Fibroblast of upper back skin (primary cell): ENCODE data around the gene SYT12.
"Not testable (repeated sequence)": the region's sequence is repeated elsewhere in the genome, so short reads cannot be mapped to it uniquely, and the experiment has no call there.

Source experiments
- DNase-seq: peaks from one replicate; pipeline ENCODE4 v3.0.0-alpha.2; 2013

The SYT12 gene

GRCh38 chr11:66999555-66999954, 23.4 kb upstream of the SYT12 start:
- DNase-seq, result no peak

- no peak for DNase-seq
Measured at GRCh38 chr11:67001332-67001731, 21.6 kb upstream of the SYT12 start.

- no peak for DNase-seq
Measured at GRCh38 chr11:67002297-67002913, 20.5 kb upstream of the SYT12 start.

- no peak for DNase-seq
Measured at GRCh38 chr11:67002921-67003411, 20.0 kb upstream of the SYT12 start.

- not testable (repeated sequence) for DNase-seq
Measured at GRCh38 chr11:67005200-67005599, 17.7 kb upstream of the SYT12 start.

- peak; percentile 14 for DNase-seq
Measured at GRCh38 chr11:67006029-67006884, 16.7 kb upstream of the SYT12 start.

GRCh38 chr11:67007126-67007525, 15.8 kb upstream of the SYT12 start:
- no peak for DNase-seq

GRCh38 chr11:67010296-67010905, 12.5 kb upstream of the SYT12 start:
- no peak for DNase-seq

- no peak for DNase-seq
Measured at GRCh38 chr11:67013511-67014045, 9.4 kb upstream of the SYT12 start.

GRCh38 chr11:67014343-67014742, 8.6 kb upstream of the SYT12 start:
- DNase-seq, result no peak

- DNase-seq, result no peak
Measured at GRCh38 chr11:67015048-67015447, 7.9 kb upstream of the SYT12 start.

GRCh38 chr11:67016550-67016949, 6.4 kb upstream of the SYT12 start:
- no peak for DNase-seq

- no peak for DNase-seq
Measured at GRCh38 chr11:67020949-67021348, 2.0 kb upstream of the SYT12 start.

- DNase-seq, result peak; percentile 40
Measured at GRCh38 chr11:67022341-67022933, 497 bp upstream of the SYT12 start.

GRCh38 chr11:67023957-67024353, 1.0 kb downstream of the SYT12 start:
- no peak for DNase-seq

GRCh38 chr11:67024410-67024809, 1.5 kb downstream of the SYT12 start:
- DNase-seq, result peak; percentile 23

- no peak for DNase-seq
Measured at GRCh38 chr11:67024966-67025365, 2.0 kb downstream of the SYT12 start.

- no peak for DNase-seq
Measured at GRCh38 chr11:67025750-67026149, 2.8 kb downstream of the SYT12 start.

GRCh38 chr11:67026941-67027340, 4.0 kb downstream of the SYT12 start:
- DNase-seq, result no peak

GRCh38 chr11:67027483-67027930, 4.6 kb downstream of the SYT12 start:
- no peak for DNase-seq

GRCh38 chr11:67027943-67028542, 5.1 kb downstream of the SYT12 start:
- DNase-seq, result no peak

- DNase-seq, result no peak
Measured at GRCh38 chr11:67029146-67029545, 6.2 kb downstream of the SYT12 start.

- no peak for DNase-seq
Measured at GRCh38 chr11:67030976-67031375, 8.0 kb downstream of the SYT12 start.
